OCI-LY7 (cell line): ENCODE results near the gene CST4. TPM values are rescaled to one million over a fixed set of nuclear protein-coding genes. Genes with fewer than 3 reads are reported as not detected.
"Not testable (repeated sequence)": the region's sequence is repeated elsewhere in the genome, so short reads cannot be mapped to it uniquely, and the experiment has no call there.

Experiments
- Bru-seq: library from RNA; stranded (reverse); fragments of 400-500 nt; gene quantifications from one replicate; lab custom pipeline; 2021; lab: Mats Ljungman, UMichigan
- BruChase-seq, 2 experiments: library from RNA; stranded (reverse); fragments of 400-500 nt; gene quantifications; one replicate each; lab custom pipeline; 2021; lab: Mats Ljungman, UMichigan
- BruUV-seq: library from RNA; stranded (reverse); fragments of 400-500 nt; replicated peaks from 2 replicates; lab custom pipeline; 2021; lab: Mats Ljungman, UMichigan
- CTCF ChIA-PET: fragments of 300-600 bp; sonication (Branson Sonifier 250); formaldehyde crosslinking; loops from one replicate; lab custom pipeline; 2022; ENCODE audit warnings: antibody characterized with exemption; ENCODE audit not compliant: unreplicated experiment; lab: Charles Lee
- POLR2A ChIA-PET: fragments of 300-600 bp; sonication (Branson Sonifier 250); formaldehyde crosslinking; loops from one replicate; lab custom pipeline; 2022; ENCODE audit warnings: antibody characterized with exemption; lab: Charles Lee
- DNase-seq: peaks from one replicate; pipeline ENCODE4 v3.0.0-alpha.2; 2015; ENCODE audit warnings: low spot score
- H2AFZ ChIP-seq: fragments of 200-600 bp; sonication (generic), shearing (Covaris generic); 2 replicates; pipeline ENCODE4 v1.6.1; 2014; ENCODE audit warnings: mild to moderate bottlenecking, antibody characterized with exemption, low read length, moderate library complexity
- H3K27ac ChIP-seq: fragments of 200-600 bp; sonication (generic); 2 replicates; pipeline ENCODE4 v1.5.1; 2014; ENCODE audit warnings: mixed run types, low read depth, mild to moderate bottlenecking, moderate library complexity, low read length, inconsistent platforms; ENCODE audit not compliant: poor library complexity, severe bottlenecking
- H3K36me3 ChIP-seq: fragments of 200-600 bp; sonication (generic); 2 replicates; pipeline ENCODE4 v1.6.1; 2014; ENCODE audit warnings: mild to moderate bottlenecking, antibody characterized with exemption, low read length, moderate library complexity, mixed read lengths; ENCODE audit not compliant: insufficient read depth
- H3K4me1 ChIP-seq: fragments of 200-600 bp; sonication (generic); 2 replicates; pipeline ENCODE4 v1.5.1; 2014; ENCODE audit warnings: mild to moderate bottlenecking, low read length; ENCODE audit not compliant: insufficient read depth, poor library complexity, severe bottlenecking
- H3K4me2 ChIP-seq: fragments of 200-600 bp; sonication (generic); 2 replicates; pipeline ENCODE4 v1.6.1; 2014; ENCODE audit warnings: mild to moderate bottlenecking, low read length
- H3K4me3 ChIP-seq: fragments of 200-600 bp; sonication (generic); 2 replicates; pipeline ENCODE4 v1.5.1; 2014; ENCODE audit warnings: mild to moderate bottlenecking, low read depth, low read length; ENCODE audit not compliant: poor library complexity, severe bottlenecking
- H3K79me2 ChIP-seq: fragments of 200-600 bp; sonication (generic); 2 replicates; pipeline ENCODE4 v1.6.1; 2016; ENCODE audit warnings: low read depth, mild to moderate bottlenecking, low read length, moderate library complexity, mixed read lengths; ENCODE audit not compliant: insufficient read depth
- H3K9me2 ChIP-seq: fragments of 200-600 bp; sonication (generic); 2 replicates; pipeline ENCODE4 v1.6.1; 2016; ENCODE audit warnings: mild to moderate bottlenecking, low read length, mixed read lengths; ENCODE audit not compliant: insufficient read depth
- H3K9me3 ChIP-seq: fragments of 200-600 bp; sonication (generic); 2 replicates; pipeline ENCODE4 v1.6.1; 2014; ENCODE audit warnings: mild to moderate bottlenecking, mixed run types, low read length, mixed read lengths
- H4K20me1 ChIP-seq: fragments of 200-600 bp; sonication (generic); 2 replicates; pipeline ENCODE4 v1.6.1; 2014; ENCODE audit warnings: mild to moderate bottlenecking, antibody characterized with exemption, low read length, moderate library complexity, mixed read lengths; ENCODE audit not compliant: insufficient read depth
- intact Hi-C: fragments of 100-400 bp; cut with micrococcal nuclease; formaldehyde crosslinking; loops from one replicate; pipeline ENCODE4 v1.10.0; 2022; ENCODE audit not compliant: unreplicated experiment
- long read RNA-seq: library from polyadenylated mRNA; stranded (forward); transcript quantifications from one replicate; pipeline ENCODE4 v2.0.0, GENCODE V29; 2022
- total RNA-seq, 2 experiments: library from RNA; depleted of rRNA in 1 of 2; stranded (reverse); fragments of >200 nt in 1 of 2; shearing (Covaris generic) in 1 of 2; gene quantifications; 2 replicates each; pipeline ENCODE4 v1.2.3, GENCODE V29; 2014 to 2022

CST4 gene, protein sequence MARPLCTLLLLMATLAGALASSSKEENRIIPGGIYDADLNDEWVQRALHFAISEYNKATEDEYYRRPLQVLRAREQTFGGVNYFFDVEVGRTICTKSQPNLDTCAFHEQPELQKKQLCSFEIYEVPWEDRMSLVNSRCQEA
- total RNA-seq (2014; rRNA removed; shearing (Covaris generic)) = not detected in 2 replicates
- total RNA-seq (2022) = not detected in 2 replicates
- Bru-seq, nascent RNA = not detected
- BruChase-seq, experiment 1, labeled RNA remaining after a 6-hour chase = not detected
- not detected for BruChase-seq, experiment 2, labeled RNA remaining after a 2-hour chase
- long read RNA-seq = 0 reads

DNA sequence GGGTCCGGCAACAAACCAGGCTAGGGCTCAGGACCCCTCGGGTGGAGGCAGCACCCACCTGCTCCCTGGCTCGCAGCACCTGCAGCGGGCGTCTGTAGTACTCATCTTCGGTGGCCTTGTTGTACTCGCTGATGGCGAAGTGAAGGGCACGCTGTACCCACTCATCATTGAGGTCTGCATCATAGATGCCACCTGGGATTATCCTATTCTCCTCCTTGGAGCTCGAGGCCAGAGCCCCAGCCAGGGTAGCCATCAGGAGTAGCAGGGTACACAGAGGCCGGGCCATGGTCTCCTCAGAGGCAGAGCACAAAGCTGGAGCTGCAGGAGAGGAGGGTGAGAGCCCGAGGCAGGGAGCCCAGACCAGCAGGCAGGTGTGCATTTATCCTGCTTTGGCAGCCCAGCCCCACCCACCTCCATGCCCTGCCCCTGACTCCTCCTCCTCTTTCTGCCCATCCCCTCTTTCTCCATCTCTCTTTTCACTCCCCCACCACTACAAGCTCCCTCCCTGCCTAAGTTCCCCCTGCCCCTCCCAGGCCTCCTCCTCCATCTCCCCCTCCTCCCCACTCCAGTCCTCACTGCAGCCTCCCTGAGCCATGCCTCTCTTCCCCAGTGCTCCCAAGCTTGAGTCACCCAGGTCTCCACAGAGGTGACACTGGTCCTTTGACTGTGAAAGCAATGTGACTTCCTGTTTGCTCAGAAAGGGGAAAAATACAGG lies at the start of gene CST4:
TSS of gene CST4 (minus strand) at position 355 of the 715 bp plus-strand sequence. CDS start at position 286, 69 bp downstream.
- DNase-seq, intact Hi-C loops, H3K79me2 ChIP-seq, H2AFZ ChIP-seq, H3K36me3 ChIP-seq, H4K20me1 ChIP-seq, H3K9me3 ChIP-seq, H3K4me1 ChIP-seq, CTCF ChIA-PET, BruUV-seq, H3K4me3 ChIP-seq, H3K27ac ChIP-seq, POLR2A ChIA-PET, H3K9me2 ChIP-seq, H3K4me2 ChIP-seq: not testable (repeated sequence)

DNA sequence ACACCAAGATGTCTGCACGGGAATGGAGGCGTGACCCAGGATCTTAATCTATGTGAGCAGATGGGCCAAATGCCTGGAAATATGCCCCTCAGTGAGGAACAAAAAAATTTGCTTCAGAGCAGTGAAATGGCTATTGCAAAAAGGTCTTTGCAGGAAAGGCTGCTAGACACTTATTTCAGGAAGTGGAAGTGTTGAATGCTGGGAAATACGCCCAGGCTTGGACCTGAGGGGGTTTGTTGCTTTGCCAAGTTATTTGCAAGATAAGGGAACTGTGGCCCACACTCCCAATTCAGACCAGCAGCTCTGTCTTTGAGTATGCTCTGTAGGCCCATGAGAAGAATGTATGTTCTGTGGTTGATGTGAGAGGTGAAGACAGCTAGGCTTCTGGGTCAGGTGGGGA lies 46.6 kb upstream of the CST4 start:
- H3K9me3 ChIP-seq, H3K4me1 ChIP-seq, DNase-seq, H3K79me2 ChIP-seq, CTCF ChIA-PET, BruUV-seq, H3K27ac ChIP-seq, H3K4me2 ChIP-seq, POLR2A ChIA-PET, H4K20me1 ChIP-seq, H3K4me3 ChIP-seq, H3K36me3 ChIP-seq, H2AFZ ChIP-seq, intact Hi-C loops, H3K9me2 ChIP-seq: not testable (repeated sequence)

DNA sequence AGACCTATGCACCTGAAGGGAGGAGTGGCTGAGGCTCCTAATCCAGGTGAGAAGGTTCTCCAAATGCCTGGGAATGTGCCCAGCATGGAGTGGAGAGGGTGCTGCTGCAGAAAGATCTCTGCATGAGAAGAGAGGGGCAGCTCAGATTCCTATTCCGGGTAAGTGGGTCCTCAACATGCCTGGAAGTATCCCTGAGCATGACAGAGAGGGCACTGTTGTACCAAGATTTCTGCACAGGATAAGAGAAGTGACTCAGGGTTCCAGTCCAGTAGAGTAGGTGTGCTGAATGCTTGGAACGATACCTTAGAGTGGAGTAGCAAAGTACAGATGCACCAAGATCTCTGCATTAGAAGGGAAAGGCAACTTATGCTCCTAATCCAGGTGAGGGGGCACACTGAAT lies 46.1 kb upstream of the CST4 start:
- DNase-seq, H3K27ac ChIP-seq, H3K9me3 ChIP-seq, POLR2A ChIA-PET, H4K20me1 ChIP-seq, CTCF ChIA-PET, H3K36me3 ChIP-seq, BruUV-seq, H3K4me2 ChIP-seq, H3K4me3 ChIP-seq, intact Hi-C loops, H2AFZ ChIP-seq, H3K9me2 ChIP-seq, H3K4me1 ChIP-seq, H3K79me2 ChIP-seq: not testable (repeated sequence)

DNA sequence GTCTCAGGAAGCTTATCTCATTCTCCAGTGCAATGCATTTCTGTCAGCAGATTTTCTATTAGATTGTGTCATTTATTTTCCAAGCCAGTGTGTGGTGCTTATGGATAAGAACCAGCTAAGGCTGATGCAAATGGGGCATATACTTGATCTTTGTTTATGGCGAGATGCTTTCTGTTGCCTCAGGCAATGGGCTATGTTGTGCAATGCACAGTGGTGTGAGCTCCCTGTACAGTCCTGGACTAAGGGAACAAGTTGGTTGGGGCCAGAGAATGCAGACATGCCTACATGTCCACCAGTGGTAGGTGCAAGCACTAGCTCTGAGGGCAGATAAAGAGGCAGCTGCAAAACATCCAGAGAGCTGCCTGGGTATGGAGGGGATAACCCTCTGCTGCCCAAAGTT lies 45.6 kb upstream of the CST4 start:
- DNase-seq, H3K79me2 ChIP-seq, H3K27ac ChIP-seq, H2AFZ ChIP-seq, BruUV-seq, CTCF ChIA-PET, H3K4me1 ChIP-seq, POLR2A ChIA-PET, H3K9me3 ChIP-seq, H3K4me3 ChIP-seq, H3K36me3 ChIP-seq, intact Hi-C loops, H3K4me2 ChIP-seq, H4K20me1 ChIP-seq, H3K9me2 ChIP-seq: not testable (repeated sequence)
